Kidney (tissue), 22 donors: ENCODE data around the gene KCTD15. TPM values are rescaled to one million over a fixed set of nuclear protein-coding genes. Genes with fewer than 3 reads are reported as not detected.

ENCODE experiments used
- DNase-seq, 5 donors: peaks; one replicate each; pipeline ENCODE4 v3.0.0-alpha.2; 2013 to 2020
- FAIRE-seq: peaks from 2 replicates; lab custom pipeline; 2012; peaks lifted over from hg19 to GRCh38; lab: Jason Lieb, UNC
- H3K27ac ChIP-seq, 2 donors: one replicate each; pipeline ENCODE4 v1.7.0; 2013; ENCODE audit warnings: low read depth in 2 of 2, low read length in 2 of 2, inconsistent platforms in 1 of 2
- H3K27me3 ChIP-seq: one replicate; pipeline ENCODE4 v1.7.1; 2013; ENCODE audit warnings: low read length, inconsistent platforms; ENCODE audit not compliant: control insufficient read depth, insufficient read depth
- H3K36me3 ChIP-seq, 3 donors: one replicate each; pipeline versions ENCODE4 v1.7.0 to v1.7.1; 2013; ENCODE audit warnings: low read length in 3 of 3, control low read depth in 1 of 3, inconsistent platforms in 1 of 3; ENCODE audit not compliant: insufficient read depth in 3 of 3, control insufficient read depth in 2 of 3
- H3K4me1 ChIP-seq, 3 donors: one replicate each; pipeline versions ENCODE4 v1.7.0 to v1.7.1; 2013; ENCODE audit warnings: low read length in 3 of 3, inconsistent platforms in 1 of 3, low read depth in 1 of 3; ENCODE audit not compliant: control insufficient read depth in 2 of 3, insufficient read depth in 2 of 3
- H3K4me3 ChIP-seq, 3 donors: one replicate each; pipeline versions ENCODE4 v1.7.0 to v1.8.1; 2013; ENCODE audit warnings: low read length in 3 of 3, control low read depth in 1 of 3, inconsistent platforms in 1 of 3
- H3K9ac ChIP-seq, 3 donors: one replicate each; pipeline versions ENCODE4 v1.7.0 to v1.7.1; 2013; ENCODE audit warnings: low read length in 3 of 3, control low read depth in 1 of 3, inconsistent platforms in 1 of 3
- H3K9me3 ChIP-seq, 3 donors: one replicate each; pipeline versions ENCODE4 v1.7.0 to v1.7.1; 2013; ENCODE audit warnings: low read length in 3 of 3, control low read depth in 1 of 3, inconsistent platforms in 1 of 3; ENCODE audit not compliant: control insufficient read depth in 2 of 3, insufficient read depth in 1 of 3
- intact Hi-C: fragments of 100-400 bp; cut with DNase I; formaldehyde crosslinking; loops from one replicate; pipeline ENCODE4 v1.11.1; 2022
- long read RNA-seq, 10 donors: library from polyadenylated mRNA in 1 of 10; unstranded in 1 of 10; transcript quantifications; one replicate each; pipeline ENCODE4 v2.0.0 and lab custom pipeline, GENCODE V29; 2021 to 2026
- polyA plus RNA-seq: library from polyadenylated mRNA; stranded (reverse); fragments of 350-450 nt; fragmentation: Illumina TruSeq; extraction: RNeasy Lipid Tissue Mini Kit (QIAGEN cat#74804); gene quantifications from one replicate; pipeline ENCODE4 v1.2.3, GENCODE V29; 2014; ENCODE audit warnings: low read depth, low replicate concordance; ENCODE audit not compliant: insufficient read depth
- total RNA-seq: library from RNA; stranded (reverse); fragmentation: NEBNext Ultra II Directional; extraction: Animal tissue kit (Norgen Biotek cat#: 25700); gene quantifications from one replicate; pipeline ENCODE4 v1.2.1, GENCODE V29; 2021
- TF ChIP-seq, protein P1 (sequence below): IDR thresholded peaks from 3 replicates; pipeline ENCODE4 v1.5.1; 2012; ENCODE audit warnings: mild to moderate bottlenecking, moderate library complexity, borderline replicate concordance; ENCODE audit not compliant: insufficient read depth; ENCODE audit errors: extremely low read depth
- donor health status: control.
- donor health status: control.
- donor health status: control.
- donor health status: control.
- donor health status: control.
- donor health status: DM: yes; HTN: yes; CAD: no.
- donor health status: Normal renal cell carcinoma (clear cell type).

KCTD15 gene, protein sequence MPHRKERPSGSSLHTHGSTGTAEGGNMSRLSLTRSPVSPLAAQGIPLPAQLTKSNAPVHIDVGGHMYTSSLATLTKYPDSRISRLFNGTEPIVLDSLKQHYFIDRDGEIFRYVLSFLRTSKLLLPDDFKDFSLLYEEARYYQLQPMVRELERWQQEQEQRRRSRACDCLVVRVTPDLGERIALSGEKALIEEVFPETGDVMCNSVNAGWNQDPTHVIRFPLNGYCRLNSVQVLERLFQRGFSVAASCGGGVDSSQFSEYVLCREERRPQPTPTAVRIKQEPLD
- total RNA-seq, result 22.0 TPM
- polyA plus RNA-seq, result 10.5 TPM
- long read RNA-seq, donor 1, partial matches to known transcripts, result 0 of 1 reads
- long read RNA-seq, donor 1, other reads (novel, unspliced or antisense), result 0 of 1 reads
- long read RNA-seq, donor 2, partial matches to known transcripts, result 0 of 4 reads
- long read RNA-seq, donor 2, other reads (novel, unspliced or antisense), result 0 of 4 reads
- long read RNA-seq, donor 3, partial matches to known transcripts, result 0 of 2 reads
- long read RNA-seq, donor 3, other reads (novel, unspliced or antisense), result 0 of 2 reads
- long read RNA-seq, donor 4, partial matches to known transcripts, result 31 of 33 reads
- long read RNA-seq, donor 4, other reads (novel, unspliced or antisense), result 0 of 33 reads
- long read RNA-seq, donor 5, result 0 reads
- long read RNA-seq, donor 6, result 0 reads
- long read RNA-seq, donor 7, partial matches to known transcripts, result 16 of 25 reads
- long read RNA-seq, donor 7, other reads (novel, unspliced or antisense), result 8 of 25 reads
- long read RNA-seq, donor 8, result 0 reads
- long read RNA-seq, donor 9, result 0 reads
- long read RNA-seq, donor 10, result 0 reads

DNA sequence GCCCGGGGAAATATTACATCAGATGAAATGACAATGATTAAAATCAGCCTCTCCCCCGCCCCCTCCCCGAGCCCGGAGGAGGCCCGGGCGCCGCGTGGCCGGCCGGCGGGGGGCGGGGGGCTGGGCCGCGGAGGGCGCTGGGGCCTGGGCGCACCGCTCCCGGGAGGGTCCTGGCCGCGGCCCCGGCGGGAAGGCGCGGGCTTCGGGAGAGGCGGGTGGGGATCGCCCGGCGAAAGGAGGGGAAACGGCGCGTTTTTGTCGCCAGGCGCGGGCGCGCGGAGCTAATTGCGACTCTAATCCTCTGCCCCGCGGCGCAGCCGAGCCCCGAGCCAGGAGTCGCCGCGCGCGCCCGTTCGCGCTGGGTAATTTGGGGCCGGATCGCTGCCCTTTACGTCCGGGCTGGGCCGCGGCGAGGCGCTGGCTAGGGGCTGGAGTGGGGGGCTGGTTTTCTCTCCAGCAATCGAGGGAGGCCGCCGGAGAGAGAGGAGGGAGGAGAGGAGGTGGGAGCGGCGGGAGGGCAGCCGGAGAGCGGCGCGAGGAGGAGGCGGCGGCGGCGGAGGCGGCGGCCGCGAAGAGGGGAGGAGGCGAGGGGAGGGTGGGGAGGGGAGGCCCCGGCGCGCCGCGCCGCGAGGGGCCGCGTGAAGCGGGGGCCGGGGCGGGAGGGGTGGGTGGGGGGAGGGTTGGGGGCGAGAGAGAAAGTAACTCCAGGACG, at the start of gene KCTD15:
Gene KCTD15 (plus strand): TSS at position 707 of the 712 bp plus-strand sequence. CDS start 3,585 bp downstream, outside the sequence.
- Histone ChIP-seq H3K9me3 (no peaks in the 10 kb centered on the region), H3K36me3 (peaks cover 0 to 2% (median 0%) of the 10 kb centered on the region in 3 donors), H3K27ac (peak within 1 kb of the TSS; percentile 89 to 95), H3K9ac (peak within 1 kb of the TSS in 2 of 3 donors; percentile 51), H3K4me1 (peaks cover 0 to 11% (median 6%) of the 10 kb centered on the region in 3 donors), H3K4me3 (peak within 1 kb of the TSS; percentile 54 to 74 (median 59)), H3K27me3 (no peaks in the 10 kb centered on the region)
- TF ChIP-seq, protein P1, sequence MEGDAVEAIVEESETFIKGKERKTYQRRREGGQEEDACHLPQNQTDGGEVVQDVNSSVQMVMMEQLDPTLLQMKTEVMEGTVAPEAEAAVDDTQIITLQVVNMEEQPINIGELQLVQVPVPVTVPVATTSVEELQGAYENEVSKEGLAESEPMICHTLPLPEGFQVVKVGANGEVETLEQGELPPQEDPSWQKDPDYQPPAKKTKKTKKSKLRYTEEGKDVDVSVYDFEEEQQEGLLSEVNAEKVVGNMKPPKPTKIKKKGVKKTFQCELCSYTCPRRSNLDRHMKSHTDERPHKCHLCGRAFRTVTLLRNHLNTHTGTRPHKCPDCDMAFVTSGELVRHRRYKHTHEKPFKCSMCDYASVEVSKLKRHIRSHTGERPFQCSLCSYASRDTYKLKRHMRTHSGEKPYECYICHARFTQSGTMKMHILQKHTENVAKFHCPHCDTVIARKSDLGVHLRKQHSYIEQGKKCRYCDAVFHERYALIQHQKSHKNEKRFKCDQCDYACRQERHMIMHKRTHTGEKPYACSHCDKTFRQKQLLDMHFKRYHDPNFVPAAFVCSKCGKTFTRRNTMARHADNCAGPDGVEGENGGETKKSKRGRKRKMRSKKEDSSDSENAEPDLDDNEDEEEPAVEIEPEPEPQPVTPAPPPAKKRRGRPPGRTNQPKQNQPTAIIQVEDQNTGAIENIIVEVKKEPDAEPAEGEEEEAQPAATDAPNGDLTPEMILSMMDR, result no peak
- intact Hi-C loops, result no loop called here
- FAIRE-seq (no peak), DNase-seq (peak; percentile 84 to 90 (median 86))

DNA sequence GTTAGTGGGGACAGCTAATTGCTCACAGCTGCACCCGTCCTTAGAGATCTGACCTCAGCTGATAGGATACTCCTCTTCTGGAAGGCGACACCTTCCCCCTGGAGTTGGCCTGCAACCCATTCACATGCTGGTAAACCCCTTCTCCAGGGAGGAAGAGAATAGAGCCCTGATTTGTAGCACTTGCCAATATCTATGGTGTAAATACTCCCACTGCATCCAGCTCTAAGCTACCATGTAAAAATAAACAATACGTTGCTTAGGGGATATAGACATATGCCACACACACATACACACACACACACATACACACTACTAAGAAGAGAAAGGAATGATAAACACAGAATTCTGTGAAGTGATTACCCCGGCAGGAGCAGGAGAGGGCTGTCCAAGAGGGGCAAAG, 49.4 kb upstream of the KCTD15 start:
- no peaks in the 10 kb centered on the region for H3K27me3 ChIP-seq
- FAIRE-seq (no peak), DNase-seq (no peak)
- no peak overlapping the region for H3K27ac ChIP-seq
- no peaks in the 10 kb centered on the region for H3K9me3 ChIP-seq
- no peak overlapping the region for H3K9ac ChIP-seq
- no peak overlapping the region for H3K4me3 ChIP-seq
- TF ChIP-seq, protein P1, result no peak
- no peaks in the 10 kb centered on the region for H3K36me3 ChIP-seq
- intact Hi-C loops, result no loop called here
- H3K4me1 ChIP-seq, result no peaks in the 10 kb centered on the region

DNA sequence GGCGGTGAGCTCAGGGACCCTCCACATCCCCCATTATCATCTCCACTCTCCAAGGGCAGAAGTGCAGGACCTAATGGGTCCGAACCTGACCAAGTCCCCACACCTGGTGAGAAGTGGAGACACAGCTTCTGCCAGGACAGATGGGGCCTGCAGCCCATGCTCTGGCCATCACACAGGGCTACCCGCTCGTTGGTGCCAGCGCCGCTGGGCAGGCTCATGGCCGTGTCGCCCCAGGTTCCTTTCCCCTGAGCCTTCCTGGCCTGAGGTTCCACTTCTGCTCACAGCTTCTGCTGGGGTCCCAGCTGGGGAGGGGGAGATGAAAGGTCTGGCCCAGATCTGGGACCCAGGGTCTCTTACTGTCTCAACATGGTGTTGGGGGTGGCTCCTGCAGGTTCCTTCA, 48.4 kb upstream of the KCTD15 start:
- TF ChIP-seq, protein P1, result no peak
- Histone ChIP-seq H3K36me3 (no peaks in the 10 kb centered on the region), H3K27me3 (no peaks in the 10 kb centered on the region), H3K27ac (no peak overlapping the region), H3K9ac (no peak overlapping the region), H3K4me1 (no peaks in the 10 kb centered on the region), H3K9me3 (no peaks in the 10 kb centered on the region), H3K4me3 (no peak overlapping the region)
- DNase-seq (no peak), FAIRE-seq (no peak)
- intact Hi-C loops, result no loop called here
